GM18505 (cell line): ENCODE measurements around the gene ELP2.

Experiments
- ATAC-seq: cut with Tn5 transposase; IDR thresholded peaks from one replicate; pipeline ENCODE4 v1.9.1; 2021; ENCODE audit not compliant: unreplicated experiment
- POLR2A ChIP-seq: IDR thresholded peaks from 4 replicates; pipeline ENCODE4 v1.6.1; 2011; ENCODE audit warnings: borderline replicate concordance; ENCODE audit not compliant: insufficient read depth, insufficient read length; ENCODE audit errors: extremely low read depth

The ELP2 gene

DNA sequence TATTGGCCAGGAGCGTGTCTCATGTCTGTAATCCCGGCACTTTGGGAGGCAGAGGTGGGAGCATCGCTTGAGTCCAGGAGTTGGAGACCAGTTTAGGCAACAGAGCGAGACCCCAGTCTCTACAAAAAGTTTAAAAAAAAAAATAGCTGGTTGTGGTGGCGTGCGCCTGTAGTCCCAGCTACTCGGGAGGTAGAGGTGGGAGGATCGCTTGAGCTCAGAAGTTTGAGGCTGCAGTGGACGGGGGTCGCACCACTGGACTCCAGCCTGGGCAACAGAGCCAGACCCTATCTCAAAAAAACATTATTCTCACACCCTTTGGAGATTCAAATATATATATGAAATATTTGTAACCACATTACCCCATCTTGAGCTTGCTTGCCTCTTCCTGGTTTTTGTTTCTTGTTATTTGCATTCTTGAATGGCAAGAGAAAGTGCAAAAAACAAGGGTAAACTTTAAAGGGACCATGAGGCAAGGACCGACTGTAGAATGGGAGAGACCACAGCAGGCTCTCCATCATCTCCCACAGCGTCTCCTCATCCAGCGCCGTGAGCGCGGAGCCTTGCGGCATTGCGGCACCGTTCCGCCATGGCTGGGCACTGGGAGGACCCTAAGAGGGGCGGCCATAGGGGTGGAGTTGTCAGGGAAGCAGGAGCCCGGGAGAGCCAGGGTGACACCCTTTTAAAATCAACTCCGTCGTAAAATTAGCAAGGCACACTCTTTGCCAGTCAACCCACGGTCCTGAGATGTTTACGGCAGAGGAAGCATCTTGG lies 1.4 kb downstream of the ELP2 start:
- no peak for ATAC-seq
- no peak for TF ChIP-seq POLR2A

GRCh38 chr18:36131692-36132483 lies 2.2 kb downstream of the ELP2 start:
- no peak for TF ChIP-seq POLR2A

GRCh38 chr18:36132756-36133155 lies 3.1 kb downstream of the ELP2 start:
- TF ChIP-seq POLR2A: no peak
- no peak for ATAC-seq

More at GRCh38 chr18:36131692-36132483, 2.2 kb downstream of the ELP2 start:
- no peak for ATAC-seq

DNA sequence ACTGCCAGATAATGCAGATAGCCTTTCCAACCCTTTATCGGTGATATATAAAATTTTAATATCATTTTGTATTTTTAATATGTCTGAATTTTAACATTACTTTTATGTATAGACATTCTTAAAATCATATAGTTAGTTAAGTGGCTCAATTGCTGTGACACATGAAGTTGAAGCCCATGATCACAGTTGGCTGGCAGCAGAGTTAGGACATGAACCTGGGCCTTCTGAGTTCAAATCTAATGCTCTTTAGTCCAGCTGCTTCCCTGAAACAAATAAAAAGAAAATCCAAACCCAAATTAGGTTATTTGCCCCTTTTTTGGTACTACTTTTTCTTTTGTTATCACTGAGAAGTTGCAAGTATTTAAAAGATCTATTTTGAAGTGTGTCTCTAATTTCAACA lies 5.6 kb downstream of the ELP2 start:
- ATAC-seq: no peak
- TF ChIP-seq POLR2A: no peak

- no peak for ATAC-seq
Measured at GRCh38 chr18:36139245-36139644, 9.5 kb downstream of the ELP2 start.

GRCh38 chr18:36141576-36141975 lies 11.9 kb downstream of the ELP2 start:
- ATAC-seq: no peak
- TF ChIP-seq POLR2A: no peak

More at GRCh38 chr18:36139245-36139644, 9.5 kb downstream of the ELP2 start:
- TF ChIP-seq POLR2A: no peak

DNA sequence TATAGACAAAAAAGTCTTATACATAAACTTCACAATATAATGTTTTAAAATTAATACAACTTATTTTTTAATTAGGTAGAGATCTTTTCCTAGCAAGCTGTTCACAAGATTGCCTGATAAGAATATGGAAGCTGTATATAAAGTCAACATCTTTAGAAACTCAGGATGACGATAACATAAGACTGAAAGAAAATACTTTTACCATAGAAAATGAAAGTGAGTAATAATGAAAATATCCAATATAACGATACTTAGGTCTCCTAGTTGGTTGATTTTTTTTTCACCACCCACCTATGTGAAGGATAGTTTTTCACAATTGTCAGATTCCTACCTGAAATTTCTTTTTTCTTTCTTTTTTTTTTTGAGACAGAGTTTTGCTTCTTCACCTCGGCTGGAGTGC lies 13.1 kb downstream of the ELP2 start:
- no peak for ATAC-seq
- TF ChIP-seq POLR2A: no peak

DNA sequence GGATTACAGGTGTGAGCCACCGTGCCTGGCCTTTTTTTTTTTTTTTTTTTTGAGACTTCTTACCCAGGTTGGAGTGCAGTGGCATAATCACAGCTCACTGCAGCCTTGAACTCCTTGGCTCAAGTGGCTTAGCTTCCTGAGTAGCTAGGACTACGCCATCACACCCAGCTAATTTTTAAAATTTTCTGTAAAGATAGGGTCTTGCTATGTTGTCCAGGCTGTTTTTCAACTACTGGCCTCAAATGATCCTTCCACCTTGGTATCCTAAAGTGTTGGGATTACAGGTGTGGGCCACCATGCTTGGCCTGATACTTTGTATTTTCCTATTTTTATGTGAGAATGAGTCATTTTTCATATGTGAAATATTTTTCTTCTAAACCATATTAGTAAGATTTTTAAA lies 13.7 kb downstream of the ELP2 start:
- no peak for ATAC-seq
- no peak for TF ChIP-seq POLR2A

- ATAC-seq: peak; percentile 95
- peak; percentile 43 for TF ChIP-seq POLR2A
Measured at GRCh38 chr18:36149514-36150289, 20.0 kb downstream of the ELP2 start.

GRCh38 chr18:36152781-36153180 lies 23.1 kb downstream of the ELP2 start:
- no peak for ATAC-seq
- TF ChIP-seq POLR2A: no peak

DNA sequence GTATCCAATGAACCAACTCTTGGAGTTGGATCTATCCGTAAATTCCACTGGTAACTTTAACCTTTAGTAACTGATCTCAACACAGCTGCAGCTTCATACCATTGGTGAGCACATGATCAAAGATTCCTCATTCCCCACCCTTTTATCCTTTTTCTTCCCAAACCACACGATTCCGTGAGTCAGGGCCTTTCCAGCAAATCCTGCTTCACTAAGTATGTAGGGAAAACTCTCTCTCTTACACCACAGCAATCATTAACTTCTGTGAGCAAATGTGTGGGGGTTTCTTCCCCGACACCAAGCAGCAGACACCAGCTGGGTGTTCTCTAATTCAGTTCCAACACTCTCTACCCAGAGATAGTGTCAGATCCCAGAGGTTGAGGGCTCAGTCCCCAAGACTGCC lies 23.5 kb downstream of the ELP2 start:
- no peak for ATAC-seq
- TF ChIP-seq POLR2A: no peak

DNA sequence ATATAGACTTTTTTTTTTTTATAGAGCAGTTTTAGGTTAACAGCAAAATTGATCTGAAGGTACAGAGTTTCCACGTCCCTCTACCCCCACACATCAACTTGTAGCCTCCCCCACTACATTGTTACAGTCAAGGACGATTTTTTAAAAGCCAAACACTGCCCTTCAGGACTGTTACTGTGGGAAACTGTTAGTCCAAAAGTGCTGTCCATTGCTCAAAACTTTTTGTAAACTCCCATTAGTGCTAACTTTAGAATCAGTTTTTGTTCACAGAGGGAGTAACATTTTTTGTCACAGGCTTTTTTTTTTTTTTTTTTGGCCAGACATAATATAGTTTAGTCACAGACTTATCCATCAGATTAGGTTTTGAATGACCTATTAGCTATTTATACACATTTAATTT lies 24.1 kb downstream of the ELP2 start:
- no peak for ATAC-seq
- no peak for TF ChIP-seq POLR2A

DNA sequence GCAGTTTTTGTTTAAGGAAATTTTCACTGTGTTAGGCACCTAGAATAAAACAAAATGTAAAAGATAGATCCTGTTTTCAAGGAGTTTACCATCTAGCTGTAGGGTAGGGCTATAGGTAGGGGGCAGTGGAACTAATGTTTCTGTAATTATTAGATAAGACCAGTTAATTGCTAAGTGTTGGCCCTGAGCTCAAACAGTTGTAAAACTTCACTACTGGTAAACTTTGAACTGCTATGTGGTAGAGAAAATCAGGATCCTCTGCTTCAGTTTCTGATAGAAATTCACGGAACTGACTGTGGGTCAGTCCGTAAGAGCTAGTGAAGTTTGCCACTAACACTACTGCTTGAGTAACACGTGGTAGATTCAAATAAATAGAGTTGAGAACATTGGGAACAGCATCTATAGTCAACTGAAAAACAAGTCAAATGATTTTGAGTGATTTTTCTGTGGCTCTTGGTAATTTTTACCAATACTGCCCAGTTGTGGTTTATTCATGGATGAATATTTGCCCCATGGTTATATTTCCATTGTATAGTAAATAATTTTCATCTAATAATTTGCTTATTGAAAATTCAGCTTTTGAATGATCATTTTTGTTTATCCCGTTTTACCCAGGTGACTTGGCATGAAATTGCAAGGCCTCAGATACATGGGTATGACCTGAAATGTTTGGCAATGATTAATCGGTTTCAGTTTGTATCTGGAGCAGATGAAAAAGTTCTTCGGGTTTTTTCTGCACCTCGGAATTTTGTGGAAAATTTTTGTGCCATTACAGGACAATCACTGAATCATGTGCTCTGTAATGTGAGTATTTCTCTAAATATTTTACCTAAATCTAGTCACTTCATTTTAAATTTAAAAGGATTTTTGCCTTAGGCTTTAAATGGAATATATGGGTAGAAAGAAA lies 26.4 kb downstream of the ELP2 start:
- ATAC-seq: no peak
- no peak for TF ChIP-seq POLR2A

DNA sequence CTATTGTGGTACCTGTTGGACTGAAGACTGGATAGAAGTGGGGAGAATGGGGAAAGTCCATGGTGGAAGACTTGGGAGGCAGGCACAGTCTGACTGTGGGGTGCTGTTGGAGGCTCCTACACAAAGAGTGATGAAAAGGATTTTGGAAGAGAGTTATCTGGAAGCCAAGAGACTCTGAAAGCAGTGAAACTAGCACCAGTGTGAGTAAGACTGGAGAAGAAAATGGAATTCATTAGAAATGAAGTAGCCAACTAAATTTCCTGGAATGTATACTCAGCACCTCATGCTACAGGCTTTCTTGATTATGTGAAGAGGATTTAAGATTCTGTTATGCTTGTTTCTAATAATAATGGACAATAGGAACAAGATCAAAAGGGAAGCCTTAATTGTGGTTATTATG lies 27.7 kb downstream of the ELP2 start:
- ATAC-seq: no peak
- no peak for TF ChIP-seq POLR2A
